Activated naive CD8-positive, alpha-beta T cell treated with anti-CD3 and anti-CD28 coated beads, Interleukin-2, amount 50 U/mL, for 16 hours (primary cell): Measurements from ENCODE around the gene SLC27A2.

ENCODE experiments used
- DNase-seq: peaks from one replicate; pipeline ENCODE4 v3.0.0-alpha.2; 2020; ENCODE audit warnings: low read depth, low spot score

The SLC27A2 gene

DNA sequence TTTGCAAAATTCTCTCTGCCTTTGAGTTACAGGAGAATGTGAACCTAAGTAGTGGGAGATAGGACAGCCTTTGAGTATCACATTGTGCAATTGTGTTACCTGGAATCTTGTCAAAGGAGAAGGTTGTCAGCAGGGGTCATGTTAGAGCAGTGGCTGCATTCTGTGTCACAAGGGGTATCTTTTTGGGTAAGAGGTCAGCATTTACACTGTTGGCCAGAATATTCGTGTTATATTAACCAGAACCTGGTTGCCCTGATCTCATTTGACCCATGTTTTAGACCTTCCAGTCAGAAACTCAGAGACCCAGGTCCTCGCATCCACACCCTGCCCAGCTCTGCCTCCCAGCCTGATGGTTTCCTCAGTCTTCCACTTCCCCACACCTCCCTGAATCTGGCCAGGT lies 56.3 kb downstream of the SLC27A2 start:
- DNase-seq = no peak

DNA sequence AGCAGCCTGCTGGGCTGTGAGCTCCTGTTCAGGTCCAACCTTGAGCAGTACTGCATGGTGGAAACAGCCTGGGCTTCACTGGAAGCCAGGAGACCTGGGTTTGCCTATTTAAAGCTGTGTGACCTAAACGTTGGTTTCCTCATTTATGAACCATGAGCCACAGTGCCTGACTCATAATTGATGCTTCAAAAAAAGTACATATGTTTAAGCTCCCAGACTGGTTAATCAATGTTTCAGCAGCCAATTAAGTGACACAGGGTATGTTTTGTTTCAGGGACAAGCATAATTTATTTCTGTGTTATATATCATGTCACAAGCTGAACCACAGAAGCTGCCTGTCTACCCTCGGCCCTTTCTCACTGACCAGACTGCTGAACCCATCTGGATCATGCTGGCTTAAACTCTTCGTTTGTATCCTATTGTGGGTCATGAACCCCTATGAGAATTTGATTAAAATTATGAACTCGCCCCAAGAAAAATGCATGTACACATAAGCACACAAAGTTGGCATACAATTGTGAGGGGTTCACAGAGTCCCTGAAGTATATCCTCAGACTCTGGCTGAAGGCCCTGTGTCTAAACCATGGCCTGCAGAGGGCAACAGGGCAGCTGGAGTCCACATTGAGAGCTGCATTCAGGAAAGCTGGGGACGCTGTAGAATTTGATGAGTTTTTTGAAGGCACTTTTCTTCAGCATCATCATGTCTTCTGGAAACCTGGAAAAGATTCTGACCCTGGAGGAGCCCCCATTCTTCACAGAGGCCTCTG lies 59.9 kb downstream of the SLC27A2 start:
- DNase-seq = no peak

DNA sequence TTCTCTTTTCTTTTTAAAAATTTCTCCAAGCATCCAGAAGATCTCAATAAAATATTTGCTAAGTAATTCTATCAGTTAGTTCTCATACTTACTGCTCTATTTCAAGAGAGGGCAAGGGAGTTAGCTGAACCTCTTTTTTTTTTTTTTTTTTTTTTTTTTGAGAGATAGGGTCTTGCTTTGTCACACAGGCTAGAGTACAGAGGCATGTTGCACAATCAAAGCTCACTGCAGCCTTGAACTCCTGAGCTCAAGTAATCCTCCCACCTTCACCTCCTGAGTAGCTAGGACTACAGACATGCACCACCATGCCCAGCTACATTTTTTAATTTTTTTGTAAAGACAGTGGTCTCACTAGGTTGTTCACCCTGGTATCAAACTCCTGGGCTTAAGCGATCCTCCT lies 62.2 kb downstream of the SLC27A2 start:
- DNase-seq = no peak

DNA sequence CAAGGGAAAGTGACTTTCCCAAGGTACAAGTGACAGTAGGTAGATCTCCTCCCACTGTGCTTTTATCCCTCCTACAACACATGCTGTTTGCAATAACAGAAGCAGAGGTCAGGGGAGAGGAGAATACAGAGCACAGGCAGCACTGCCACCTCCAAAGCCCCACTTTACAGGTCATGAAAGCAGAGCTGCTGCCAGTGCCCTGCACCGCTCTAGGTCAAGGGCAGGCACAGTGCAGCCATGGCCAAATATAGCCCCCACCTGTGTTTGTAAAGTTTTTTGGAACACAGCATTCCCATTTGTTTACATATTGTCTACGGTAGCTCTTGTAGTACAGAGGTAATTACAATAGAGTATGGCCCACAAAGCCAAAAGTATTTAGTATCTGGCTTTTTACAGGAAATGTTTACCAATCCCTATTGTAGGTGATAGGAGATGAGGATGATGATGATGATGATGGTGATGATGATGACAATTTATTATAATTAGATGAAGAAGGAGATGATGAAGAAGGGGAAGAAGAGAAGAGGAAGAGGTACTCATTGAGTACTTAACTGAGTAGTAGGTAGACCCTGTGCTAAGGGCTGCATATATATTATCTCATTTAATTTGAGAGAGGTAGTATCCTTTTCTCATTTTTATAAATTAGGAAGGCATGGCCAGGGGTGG lies 63.1 kb downstream of the SLC27A2 start:
- no peak for DNase-seq

DNA sequence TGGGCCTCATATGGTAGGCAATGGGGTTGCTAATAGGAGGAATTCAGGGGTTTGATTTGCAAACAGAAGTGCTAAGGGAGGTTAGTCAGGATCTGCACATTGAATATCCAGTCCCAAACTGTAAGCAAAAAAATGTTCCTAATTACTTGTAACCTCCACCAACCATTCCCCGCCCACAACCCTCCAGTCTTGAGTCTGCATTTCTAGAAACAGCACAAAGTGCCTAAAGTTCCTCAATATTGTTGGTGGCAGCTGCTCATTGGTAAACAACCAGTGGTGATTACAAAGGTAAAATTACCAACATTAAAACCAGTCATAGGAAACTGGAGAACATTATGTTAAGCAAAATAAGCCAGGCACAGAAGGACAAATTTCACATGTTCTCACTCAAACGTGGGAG lies 64.6 kb downstream of the SLC27A2 start:
- no peak for DNase-seq

DNA sequence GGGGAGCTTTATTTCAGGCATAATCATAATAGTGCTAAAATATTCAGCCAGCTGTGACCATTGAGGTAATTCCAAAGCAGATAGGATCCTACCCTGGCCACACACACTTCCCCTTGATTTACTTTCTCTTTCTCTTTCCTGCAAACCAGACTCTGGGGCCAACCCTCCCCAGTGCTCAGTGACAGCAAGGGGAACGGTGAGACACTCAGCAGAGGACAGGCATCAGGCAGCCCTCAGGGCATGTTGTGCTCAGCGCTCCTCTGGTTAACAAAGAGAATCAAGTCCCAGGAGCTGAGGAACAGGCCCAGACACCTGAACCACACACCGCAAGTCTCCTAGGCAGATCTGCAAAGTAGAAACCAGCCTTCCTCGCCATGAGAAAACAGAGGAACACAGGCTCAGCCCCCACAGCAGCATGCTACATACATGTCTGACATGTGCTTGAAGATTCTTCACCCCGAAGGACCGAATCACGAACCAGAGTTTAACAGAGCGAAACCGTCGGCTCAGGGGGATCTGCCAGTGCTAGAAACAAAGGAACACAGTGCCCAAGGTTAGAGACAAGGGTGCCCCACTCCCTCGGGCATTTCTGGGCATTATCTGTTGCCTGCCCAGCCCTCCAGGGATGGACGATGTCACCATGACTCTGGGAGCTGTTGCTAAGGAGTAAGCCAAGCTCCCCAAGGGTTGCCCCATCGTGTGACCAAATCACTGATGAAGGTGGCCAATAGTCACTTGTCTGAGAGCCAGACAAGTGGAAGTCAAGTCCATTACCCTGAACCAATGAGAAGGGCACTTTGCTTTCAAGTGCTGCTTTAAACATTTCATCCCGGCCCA lies 66.0 kb downstream of the SLC27A2 start:
- DNase-seq = no peak

DNA sequence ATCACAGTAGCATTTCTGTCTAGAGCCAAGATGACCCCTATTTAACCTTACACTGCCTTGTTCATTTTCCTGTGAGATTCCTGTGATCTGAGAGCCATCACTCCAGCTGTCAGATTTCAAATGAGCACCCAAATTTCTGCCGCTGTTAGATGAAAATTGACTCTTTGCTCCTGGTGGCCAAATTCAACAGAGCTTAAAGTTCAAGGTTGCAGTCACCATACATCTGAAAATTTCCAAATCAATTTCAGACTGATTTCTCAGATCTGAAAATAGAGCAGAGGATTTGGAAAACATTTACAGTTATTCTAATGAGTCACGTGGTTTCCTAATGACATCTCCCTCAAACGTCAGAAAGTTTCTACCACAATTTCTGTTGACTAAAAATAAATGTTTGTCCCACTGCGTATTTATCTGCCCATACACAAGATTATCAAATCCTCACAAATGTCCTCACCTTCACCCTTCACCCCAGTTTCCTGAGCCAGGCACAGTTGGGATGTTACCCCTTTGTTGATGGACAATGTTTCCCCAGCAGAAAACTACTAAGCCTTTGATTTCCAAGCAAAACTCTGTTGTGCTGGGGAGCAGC lies 67.1 kb downstream of the SLC27A2 start:
- DNase-seq = no peak

DNA sequence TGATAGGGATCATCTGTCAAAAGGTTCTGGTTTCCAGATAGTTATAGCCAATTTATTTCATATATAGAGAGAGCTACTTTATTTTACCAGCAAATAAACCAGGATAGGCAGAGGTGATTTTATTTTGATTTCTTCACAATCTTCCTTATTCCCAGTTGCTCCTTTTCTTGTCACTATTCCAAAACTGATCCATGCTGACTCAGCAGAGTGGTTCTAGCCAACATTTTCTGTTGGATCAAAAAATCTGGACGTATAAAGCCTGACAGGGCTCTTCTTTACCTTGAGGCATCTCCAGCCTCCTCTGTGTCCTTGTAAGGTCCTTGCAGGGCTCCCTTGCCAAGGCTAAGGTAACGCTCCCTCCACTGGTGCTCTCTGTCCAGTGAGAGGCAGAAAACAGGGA lies 67.7 kb downstream of the SLC27A2 start:
- no peak for DNase-seq

DNA sequence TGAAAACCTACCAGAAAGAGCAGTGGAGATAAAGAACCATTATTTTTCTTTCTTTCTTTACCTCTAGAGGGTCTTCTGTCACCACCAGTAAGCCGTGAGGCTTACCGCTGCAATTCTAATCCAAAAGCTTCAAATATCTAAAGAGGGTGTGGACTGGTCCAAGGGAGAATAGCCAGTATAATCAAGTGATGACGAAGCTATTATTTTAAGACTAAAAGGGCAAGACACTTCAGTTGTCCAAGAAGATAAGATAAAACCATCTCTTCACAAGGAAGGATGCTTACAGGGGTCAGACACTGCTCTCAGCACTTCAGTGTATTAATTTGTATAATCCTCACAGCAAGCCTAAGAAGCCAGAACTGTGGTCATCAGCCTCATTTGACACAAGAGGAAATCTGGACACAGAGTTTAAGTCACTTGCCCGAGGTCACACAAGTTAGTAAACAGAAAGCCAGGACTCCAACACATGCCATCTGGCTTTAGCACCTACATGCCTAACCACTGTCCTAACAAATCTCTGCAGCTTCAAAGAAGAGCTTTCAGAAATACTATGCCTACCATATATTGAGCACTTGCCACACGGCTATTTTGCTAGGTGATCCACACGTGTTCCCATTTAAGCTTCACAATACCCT lies 68.9 kb downstream of the SLC27A2 start:
- no peak for DNase-seq

DNA sequence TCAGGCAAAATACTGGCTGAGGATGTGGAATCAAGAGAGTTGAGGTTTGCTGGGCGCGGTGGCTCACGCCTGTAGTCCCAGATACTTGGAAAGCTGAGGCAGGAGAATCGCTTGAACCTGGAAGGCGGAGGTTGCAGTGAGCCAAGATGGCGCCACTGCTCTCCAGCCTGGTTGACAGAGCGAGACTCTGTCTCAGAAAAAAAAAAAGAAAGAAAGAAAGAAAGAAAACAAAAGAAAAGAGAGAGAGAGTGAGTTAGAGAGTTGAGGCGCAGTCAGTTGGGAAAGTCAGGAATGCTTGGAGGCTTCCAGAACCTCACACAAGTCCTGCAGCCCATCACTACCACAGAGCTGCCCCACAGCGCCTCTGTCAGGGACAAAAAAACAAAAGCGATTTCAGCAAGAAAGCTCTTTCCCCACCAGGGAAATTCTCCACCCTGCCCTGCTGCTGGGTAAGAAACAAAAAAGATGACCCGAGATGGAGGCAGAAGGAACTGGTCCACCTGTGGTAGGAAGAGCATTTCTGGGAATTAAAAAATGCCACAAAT lies 69.7 kb downstream of the SLC27A2 start:
- DNase-seq = no peak

DNA sequence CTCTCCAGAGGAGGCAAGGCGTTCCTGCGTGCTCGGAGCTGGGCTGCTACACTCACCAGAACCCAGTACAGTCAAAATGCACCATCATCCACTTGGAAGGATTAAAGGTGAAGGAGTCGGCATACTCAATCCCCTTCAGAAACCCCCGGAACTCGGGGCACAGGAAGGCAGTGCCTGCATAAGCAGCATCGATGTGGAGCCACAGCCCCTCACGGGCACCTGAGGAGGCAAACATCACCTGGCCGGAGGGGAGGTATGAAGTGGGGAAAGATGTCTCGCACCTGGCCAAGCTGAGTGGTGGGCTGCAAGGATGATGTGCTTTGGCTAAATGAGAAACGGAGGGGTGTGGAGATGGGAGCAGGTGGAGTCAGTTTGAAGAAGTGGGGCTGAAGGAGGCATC lies 70.6 kb downstream of the SLC27A2 start:
- DNase-seq = no peak

DNA sequence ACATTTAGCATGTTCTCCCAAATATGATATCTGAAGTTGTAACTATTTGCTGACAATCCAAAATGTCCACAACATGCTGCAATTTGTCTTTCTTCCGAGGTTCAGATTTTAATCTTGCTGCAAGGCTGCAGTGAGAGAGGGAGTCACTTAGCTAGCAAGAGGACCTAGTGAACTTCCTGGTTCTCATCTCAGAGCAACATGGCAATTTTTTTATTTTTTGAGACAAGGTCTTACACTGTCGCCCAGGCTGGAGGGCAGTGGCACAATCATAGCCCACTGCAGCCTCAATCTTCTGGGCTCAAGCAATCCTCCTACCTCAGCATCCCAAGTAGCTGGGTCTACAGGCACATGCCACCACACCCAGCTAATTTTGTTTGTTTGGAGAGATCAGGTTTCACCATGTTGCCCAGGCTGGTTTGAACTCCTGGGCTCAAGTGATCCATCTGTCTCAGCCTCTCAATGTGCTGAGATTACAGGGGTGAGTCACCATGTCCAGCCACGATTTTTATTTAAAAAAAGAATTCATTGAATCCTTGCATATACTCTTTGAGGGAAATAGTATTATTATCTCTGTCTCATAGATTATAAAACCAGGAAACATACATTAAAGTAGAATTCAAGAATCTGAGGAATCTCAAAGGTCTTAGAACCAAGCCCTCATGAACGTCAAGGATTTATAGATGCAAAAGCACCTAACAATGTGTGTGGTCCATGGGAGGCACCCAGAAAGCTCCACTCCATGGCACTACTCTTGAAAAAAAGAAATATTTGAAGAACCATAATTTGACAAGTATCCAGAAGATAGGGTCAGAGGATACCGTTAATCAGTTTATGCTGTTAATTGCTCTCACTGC lies 74.4 kb downstream of the SLC27A2 start:
- DNase-seq = no peak

DNA sequence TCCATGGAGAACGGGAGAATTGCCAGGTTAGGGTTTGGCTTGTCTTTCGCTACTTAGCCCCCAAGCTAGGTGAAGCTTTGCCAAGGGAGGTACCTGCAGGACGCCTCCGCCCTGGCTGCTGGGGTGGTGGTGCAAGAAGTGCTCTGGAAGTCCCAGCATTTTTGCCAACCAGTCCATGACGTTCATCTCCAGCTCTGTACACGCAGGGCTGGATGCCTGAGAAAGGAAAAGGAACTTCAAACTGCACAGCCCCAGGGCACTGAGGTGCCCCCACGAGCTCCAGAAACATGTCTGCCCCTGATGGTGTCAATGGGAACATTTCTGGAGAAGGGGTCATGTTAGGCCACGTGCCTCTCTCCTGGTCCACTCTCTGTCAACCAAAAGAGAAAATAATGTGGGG lies 75.3 kb downstream of the SLC27A2 start:
- no peak for DNase-seq

DNA sequence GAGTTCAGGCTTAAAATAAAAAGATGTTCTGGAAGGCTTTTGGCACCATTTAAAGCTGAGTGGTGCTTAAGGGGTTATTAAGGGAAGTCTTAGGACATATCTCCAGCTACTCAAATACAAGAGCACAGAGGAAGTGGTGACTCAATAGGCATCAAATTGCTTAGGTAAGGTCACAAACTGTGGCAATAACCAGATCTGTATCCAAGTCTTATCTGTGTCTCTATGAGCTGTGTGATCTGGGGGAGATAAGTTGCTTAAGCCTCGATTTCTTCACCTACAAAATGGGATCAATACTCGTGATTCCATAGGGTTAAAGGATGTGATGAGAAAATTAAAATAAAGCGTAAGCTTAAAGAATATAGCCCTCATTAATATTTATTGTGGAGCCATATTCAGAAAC lies 75.9 kb downstream of the SLC27A2 start:
- no peak for DNase-seq

DNA sequence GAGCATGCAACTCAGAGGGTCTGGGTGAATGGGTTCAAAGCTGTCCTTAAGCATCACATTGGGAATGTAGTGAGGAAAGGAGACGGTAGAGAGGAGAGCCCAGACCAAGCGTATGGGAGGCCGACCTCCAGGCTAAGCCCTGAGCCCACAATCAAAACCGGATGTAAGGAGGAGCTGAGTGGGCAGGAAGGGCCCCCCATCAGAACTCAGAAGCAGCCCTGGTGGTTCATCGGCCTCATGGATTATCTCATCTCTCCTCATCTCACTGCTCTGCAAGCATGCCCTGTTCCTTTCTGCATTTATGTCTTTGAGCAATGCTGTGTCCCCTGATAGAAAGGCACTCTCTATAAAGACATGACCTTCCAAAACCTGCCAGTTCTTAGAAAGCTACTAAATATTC lies 77.3 kb downstream of the SLC27A2 start:
- DNase-seq = no peak

DNA sequence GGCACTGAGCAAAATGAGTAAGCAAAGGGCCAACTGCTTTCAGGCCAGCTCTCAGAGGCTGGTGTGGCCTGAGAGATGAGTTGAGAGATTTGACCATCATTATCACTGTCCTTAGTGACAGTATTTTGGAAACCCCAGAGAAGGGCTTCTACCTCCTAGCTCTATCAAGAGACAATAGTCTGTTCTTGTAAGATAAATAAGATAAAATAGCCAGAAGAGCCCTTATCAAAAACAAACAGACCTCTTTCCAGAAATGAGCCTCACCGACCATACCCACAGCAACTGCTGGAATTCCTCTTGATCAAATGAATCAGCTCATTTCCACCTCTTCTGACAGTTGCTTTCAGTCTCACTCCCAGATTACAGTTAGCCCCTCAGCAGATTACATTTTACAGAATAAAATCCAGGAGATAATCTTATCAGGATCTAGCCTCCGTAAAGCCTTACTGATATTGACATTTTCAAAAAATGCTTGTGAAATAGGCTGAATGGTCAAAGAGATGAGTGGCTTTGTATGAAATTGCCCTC lies 79.0 kb downstream of the SLC27A2 start:
- DNase-seq = no peak

DNA sequence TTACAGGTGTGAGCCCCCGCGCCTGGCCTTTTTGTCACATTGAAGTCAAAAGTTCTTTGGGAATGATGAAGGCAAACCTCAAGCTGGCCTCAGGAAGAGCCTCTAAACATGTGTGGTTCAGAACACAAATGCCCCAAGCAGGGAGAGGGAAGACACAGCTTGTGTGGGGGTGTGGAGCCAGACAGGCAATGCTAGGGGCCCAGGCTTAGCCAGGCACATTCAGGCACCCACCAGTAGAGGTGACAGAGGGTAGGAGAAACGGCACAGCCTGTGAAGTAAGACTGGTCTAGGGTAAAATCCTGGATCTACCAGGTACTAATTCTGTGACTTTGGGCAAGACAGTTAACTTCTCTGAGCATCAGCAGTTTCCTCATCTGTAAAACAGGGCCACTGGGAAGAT lies 80.0 kb downstream of the SLC27A2 start:
- DNase-seq = no peak

DNA sequence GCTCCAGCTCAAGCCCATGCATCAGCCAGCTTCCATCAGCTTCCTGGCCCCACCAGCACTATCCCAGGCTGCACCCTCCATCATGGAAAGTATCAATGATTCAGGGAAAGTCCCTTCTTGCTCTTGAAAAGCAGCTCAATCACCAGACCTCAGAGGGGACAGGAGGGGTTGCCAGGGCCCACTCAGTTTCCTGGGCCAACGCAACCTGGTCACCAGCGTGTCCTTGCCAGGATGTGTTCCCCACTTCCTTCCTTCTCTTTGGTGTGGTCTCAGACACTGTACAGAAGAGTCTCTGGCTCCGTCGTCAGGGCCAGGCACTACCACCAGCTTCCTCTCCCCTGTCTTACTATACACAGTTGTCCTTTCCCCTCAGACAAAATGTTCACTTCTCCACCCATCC lies 80.5 kb downstream of the SLC27A2 start:
- DNase-seq = no peak

DNA sequence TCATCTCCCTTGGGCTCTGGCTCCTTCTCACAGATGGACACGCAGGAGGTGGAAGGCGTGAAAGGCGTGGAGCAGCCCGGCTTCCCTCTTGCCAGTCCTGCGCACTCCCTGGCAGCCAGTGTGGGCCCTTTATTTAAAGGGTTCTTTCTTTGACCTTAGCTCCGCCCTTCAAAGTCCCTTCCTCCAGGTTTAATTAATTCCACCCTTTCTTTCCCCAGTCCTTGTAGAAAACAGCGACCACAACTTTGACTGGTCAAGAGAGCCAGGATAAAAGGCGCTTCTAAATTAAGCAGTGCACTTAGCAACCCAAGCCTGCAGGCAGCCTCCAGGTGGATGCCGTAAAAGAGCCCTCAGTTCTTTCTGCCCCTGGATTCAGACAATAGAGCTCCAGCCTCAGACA lies 83.6 kb downstream of the SLC27A2 start, which contains the start of gene HDC:
TSS of gene HDC (minus strand) at position 107 of the 400 bp plus-strand sequence. CDS start at position 4, 103 bp downstream.
- DNase-seq = no peak

DNA sequence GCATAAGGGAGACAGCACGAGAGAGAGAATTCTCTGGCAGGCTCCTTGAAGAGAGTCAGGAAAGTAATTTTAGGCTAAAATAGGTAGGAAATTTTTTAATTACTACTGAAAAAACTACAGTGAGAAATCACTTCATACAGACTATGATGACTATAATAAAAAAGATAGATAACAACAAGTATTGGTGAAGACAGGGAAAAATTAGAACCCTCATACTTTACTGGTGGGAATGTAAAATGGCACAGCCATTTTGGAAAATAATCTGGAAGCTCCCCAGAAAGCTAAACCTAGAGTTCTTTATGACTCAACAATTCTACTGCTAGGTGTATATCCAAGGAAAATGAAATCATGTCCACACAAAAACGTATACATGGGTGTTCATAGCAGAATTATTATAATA lies 85.6 kb downstream of the SLC27A2 start:
- DNase-seq = no peak
